GM12874 (cell line): ENCODE results near the gene HLA-DQB1.

ENCODE experiments used
- TF ChIP-seq, protein P1 (sequence below): IDR thresholded peaks from 2 replicates; pipeline ENCODE4 v1.5.1; 2011; ENCODE audit warnings: low read depth, mild to moderate bottlenecking, control low read depth, low read length, moderate library complexity; ENCODE audit not compliant: insufficient read depth

Gene HLA-DQB1

DNA sequence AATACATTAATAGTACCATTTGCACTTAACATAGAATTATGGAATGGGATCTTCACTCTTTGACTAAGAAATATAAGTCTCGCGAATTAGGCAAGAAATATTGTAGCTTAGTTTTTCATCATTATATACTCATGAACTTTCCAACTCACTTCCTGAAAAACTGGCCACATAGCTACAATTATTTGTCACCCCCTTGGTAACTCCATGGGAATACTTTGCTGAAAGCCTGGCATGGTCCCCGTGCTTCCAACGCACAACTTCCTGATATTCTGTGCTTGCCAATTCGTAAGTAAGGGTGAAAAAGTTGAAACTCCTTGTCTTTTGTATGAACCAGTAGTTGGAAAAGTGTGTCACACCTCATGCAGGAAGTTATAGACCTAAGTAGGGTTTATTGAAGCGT, 53.0 kb downstream of the HLA-DQB1 start:
- TF ChIP-seq, protein P1, sequence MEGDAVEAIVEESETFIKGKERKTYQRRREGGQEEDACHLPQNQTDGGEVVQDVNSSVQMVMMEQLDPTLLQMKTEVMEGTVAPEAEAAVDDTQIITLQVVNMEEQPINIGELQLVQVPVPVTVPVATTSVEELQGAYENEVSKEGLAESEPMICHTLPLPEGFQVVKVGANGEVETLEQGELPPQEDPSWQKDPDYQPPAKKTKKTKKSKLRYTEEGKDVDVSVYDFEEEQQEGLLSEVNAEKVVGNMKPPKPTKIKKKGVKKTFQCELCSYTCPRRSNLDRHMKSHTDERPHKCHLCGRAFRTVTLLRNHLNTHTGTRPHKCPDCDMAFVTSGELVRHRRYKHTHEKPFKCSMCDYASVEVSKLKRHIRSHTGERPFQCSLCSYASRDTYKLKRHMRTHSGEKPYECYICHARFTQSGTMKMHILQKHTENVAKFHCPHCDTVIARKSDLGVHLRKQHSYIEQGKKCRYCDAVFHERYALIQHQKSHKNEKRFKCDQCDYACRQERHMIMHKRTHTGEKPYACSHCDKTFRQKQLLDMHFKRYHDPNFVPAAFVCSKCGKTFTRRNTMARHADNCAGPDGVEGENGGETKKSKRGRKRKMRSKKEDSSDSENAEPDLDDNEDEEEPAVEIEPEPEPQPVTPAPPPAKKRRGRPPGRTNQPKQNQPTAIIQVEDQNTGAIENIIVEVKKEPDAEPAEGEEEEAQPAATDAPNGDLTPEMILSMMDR = no peak

- TF ChIP-seq, protein P1 = no peak
These were observed 55.7 kb downstream of the HLA-DQB1 start for GRCh38 chr6:32610682-32611296.

- TF ChIP-seq, protein P1 = no peak
These were observed 56.5 kb downstream of the HLA-DQB1 start for GRCh38 chr6:32609731-32610640.
